ENCODE results near the gene TGFB1I1.

The TGFB1I1 gene

DNA sequence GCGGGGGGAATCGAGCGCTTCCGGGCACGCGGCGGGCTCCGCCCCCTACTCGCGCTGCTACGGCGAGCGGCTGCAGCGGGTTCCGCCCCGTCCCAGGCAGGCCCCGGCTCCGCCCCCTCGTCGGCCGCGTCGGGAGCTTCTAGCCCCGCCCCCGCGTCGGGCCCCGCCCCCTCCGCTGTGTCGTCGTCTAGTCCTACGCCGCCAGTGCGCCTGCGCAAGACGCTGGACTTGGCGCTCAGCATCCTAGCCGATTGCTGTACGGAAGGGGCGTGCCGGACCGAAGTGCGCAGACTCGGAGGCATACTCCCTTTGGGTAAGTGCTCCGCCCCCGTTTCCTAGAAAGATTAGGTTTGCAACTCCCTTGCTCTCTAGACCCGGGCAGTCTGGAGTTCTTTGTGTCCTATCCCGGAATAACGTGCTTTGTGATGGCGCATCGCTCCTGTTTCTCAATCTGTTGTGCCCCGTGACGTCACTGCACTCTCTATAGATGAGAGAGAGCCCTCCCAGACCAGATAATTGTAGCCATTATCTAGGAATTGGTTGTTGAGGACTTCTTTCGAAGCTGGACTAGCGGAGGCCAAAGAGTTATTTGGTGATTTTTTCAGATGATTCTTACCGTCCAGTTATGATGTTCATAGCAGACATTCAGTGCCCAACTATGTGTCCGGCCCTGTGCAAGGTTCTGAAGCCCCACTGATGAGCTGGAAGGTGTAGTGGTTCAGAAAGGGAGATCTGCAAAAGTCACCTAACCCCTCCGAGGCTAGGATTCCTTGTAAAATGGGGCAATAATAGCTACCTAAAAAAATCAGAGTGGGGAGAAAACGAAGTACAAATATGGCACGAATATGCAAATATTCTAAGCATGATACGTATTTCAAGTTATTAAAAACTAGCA, 12.0 kb upstream of the TGFB1I1 start:
- ATAC-seq = peak; percentile 87
- Mint-ChIP-seq H3K36me3 (peaks cover 71% of the 10 kb centered on the region), H3K9me3 (no peaks in the 10 kb centered on the region), H3K4me1 (peaks cover 52% of the 10 kb centered on the region), H3K27ac (peak overlapping the region; percentile 98), H3K4me3 (peak overlapping the region; percentile 84)
- DNase-seq (ENCODE audit: low spot score in 2 of 2) = peak; percentile 100

DNA sequence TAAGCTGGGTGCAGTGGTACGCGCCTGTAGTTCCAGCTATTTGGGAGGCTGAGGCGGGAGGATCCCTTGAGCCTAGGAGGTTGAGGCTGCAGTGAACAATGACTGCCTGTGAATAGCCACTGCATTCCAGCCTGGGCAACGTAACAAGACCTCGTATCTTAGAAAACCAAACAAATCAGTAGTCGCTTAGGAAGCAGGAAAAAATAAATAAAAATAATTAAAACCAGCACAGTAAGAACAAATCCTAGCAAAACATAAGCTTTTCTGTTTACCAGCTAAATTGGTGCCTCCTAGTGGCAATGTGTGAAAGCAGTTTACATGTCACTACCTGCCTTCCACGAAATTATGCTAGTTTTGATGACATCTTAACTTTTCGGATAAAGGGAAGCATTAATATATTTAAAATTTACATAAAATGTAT, 11.4 kb upstream of the TGFB1I1 start:
- DNase-seq (ENCODE audit: low spot score in 2 of 2) (no peak), ATAC-seq (no peak)
- Mint-ChIP-seq H3K4me3 (peak overlapping the region; percentile 84), H3K27ac (no peak overlapping the region), H3K9me3 (no peaks in the 10 kb centered on the region), H3K4me1 (peaks cover 45% of the 10 kb centered on the region), H3K36me3 (peaks cover 69% of the 10 kb centered on the region)

DNA sequence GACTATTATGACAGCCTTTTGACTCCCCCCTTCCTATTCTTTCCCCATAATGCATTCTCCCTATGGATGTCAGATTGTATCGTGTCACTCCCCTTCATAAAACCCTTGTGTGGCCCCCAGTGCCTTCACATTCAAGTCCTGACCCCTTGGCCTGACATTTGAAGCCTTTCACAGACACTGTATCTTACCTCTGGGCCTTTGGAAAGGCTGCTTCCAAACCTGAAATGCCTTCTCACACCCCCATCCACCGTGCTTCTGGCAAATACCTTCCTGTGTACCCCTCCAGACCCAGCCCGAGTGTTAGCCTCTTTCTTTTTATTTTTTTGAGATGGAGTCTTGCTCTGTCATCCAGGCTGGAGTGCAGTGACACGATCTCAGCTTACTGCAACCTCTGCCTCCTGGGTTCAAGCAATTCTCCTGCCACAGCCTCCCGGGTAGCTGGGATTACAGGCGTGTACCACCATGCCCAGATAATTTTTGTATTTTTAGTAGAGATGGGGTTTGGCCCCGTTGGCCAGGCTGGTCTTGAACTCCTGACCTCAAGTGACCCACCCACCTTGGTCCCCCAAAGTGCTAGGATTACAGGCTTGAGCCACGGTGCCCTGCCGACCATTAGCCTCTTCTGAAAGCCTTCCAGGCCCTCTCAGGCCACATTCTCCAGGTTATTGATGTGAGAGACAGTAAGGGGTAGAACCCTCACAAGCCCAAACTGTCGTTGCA, 10.6 kb upstream of the TGFB1I1 start:
- H3K4me3 Mint-ChIP-seq = peak overlapping the region; percentile 84
- no peak for DNase-seq (ENCODE audit: low spot score in 2 of 2)
- peaks cover 38% of the 10 kb centered on the region for H3K4me1 Mint-ChIP-seq
- no peak overlapping the region for H3K27ac Mint-ChIP-seq
- ATAC-seq = no peak
- H3K36me3 Mint-ChIP-seq = peaks cover 61% of the 10 kb centered on the region
- H3K9me3 Mint-ChIP-seq = no peaks in the 10 kb centered on the region

DNA sequence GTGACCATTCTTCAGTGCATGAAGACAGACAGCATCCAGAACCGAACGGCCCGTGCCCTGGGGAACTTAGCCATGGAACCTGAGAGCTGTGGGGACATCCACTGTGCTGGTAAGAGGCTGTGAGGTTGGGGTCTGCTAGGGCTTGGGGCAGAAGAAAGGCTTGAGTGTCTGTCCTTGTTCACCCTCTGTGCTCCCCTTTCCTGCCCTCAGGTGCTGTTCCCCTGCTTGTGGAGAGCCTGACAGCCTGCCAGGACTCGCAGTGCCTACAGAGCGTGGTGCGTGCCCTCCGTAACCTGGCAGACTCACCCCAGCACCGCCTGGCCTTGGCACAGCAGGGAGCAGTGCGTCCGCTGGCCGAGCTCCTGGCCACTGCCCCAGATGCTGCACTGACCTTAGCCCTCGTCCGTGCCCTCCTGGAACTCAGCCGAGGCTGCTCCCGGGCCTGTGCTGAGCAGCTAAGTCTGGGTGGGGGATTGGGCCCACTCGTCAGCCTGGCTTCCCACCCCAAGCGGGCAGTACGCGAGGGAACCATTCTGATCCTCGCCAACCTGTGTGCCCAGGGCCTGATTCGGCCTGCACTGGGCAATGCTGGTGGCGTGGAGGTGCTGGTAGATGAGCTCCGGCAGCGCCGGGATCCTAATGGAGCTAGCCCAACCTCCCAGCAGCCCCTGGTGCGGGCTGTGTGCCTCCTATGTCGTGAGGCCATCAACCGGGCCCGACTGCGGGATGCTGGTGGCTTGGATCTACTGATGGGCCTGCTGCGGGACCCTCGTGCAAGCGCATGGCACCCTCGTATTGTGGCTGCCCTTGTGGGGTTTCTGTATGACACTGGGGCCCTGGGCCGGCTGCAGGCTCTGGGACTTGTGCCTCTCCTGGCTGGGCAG, 9.8 kb upstream of the TGFB1I1 start:
- no peak for DNase-seq (ENCODE audit: low spot score in 2 of 2)
- no peak for ATAC-seq
- H3K4me1 Mint-ChIP-seq = peaks cover 35% of the 10 kb centered on the region
- H3K27ac Mint-ChIP-seq = peak overlapping the region; percentile 72
- peaks cover 60% of the 10 kb centered on the region for H3K36me3 Mint-ChIP-seq
- H3K9me3 Mint-ChIP-seq = no peaks in the 10 kb centered on the region
- no peak overlapping the region for H3K4me3 Mint-ChIP-seq

DNA sequence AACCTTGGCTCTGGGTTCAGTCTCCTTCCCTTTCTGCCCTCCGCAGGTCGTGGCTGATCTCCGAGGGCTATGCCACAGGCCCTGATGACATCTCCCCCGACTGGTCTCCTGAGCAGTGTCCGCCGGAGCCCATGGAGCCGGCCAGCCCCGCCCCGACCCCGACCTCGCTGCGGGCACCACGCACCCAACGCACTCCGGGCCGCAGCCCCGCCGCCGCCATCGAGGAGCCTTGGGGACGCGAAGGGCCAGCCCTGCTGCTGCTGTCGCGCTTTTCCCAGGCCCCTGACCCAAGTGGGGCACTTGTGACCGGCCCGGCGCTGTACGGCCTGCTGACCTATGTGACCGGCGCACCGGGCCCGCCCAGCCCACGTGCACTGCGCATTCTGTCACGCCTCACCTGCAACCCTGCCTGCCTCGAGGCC, 7.6 kb upstream of the TGFB1I1 start:
- no peak for ATAC-seq
- no peak overlapping the region for H3K27ac Mint-ChIP-seq

DNA sequence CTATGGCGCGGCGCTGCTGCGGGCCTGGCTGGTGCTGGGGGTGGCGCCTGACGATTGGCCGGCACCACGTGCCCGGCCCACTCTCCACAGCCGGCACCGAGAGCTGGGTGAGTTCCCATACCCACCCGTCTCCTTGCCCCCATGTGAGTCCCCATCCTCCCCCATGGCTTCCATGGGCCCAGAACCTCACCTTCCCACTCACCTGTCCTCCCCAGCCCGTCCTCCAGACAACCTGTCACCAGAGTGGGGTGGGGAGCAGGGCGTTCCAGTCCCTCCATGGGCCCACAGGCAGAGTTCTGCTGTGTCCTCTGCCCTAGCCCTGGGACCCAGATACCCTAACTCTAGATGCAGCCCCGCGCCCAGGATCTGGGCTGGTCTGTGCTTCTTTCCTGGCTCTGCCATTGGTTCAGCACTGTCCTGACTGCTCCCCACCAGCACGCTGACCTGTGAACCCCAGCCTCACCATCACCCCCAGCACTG, 7.1 kb upstream of the TGFB1I1 start:
- H3K4me3 Mint-ChIP-seq = no peak overlapping the region
- ATAC-seq = no peak
- no peak overlapping the region for H3K27ac Mint-ChIP-seq
- H3K4me1 Mint-ChIP-seq = peaks cover 28% of the 10 kb centered on the region
- no peak for DNase-seq (ENCODE audit: low spot score in 2 of 2)
- H3K9me3 Mint-ChIP-seq = no peaks in the 10 kb centered on the region
- H3K36me3 Mint-ChIP-seq = peaks cover 35% of the 10 kb centered on the region

More for the DNA sequence above, 7.6 kb upstream of the TGFB1I1 start:
- Mint-ChIP-seq H3K4me3 (no peak overlapping the region), H3K36me3 (peaks cover 40% of the 10 kb centered on the region), H3K9me3 (no peaks in the 10 kb centered on the region), H3K4me1 (peaks cover 28% of the 10 kb centered on the region)
- no peak for DNase-seq (ENCODE audit: low spot score in 2 of 2)

DNA sequence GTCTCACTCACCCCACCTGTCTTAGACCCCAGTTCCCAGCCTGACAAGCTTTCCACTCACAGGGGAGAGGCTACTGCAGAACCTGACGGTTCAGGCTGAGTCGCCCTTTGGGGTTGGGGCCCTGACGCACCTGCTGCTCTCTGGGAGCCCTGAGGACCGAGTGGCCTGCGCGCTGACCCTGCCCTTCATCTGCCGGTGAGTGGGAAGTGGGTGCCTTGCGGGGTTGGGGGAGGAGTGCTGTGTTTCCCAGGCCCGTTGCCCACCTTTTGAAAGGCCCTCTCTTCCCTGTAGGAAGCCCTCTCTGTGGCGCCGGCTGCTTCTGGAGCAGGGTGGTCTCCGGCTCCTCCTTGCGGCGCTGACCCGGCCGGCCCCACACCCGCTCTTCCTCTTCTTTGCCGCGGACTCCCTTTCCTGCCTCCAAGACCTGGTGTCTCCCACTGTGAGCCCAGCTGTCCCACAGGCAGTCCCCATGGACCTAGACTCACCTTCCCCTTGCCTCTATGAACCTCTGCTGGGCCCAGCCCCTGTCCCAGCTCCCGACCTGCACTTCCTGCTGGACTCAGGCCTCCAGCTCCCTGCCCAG, 6.1 kb upstream of the TGFB1I1 start:
- Mint-ChIP-seq H3K9me3 (no peaks in the 10 kb centered on the region), H3K27ac (no peak overlapping the region)
- no peak for ATAC-seq

DNA sequence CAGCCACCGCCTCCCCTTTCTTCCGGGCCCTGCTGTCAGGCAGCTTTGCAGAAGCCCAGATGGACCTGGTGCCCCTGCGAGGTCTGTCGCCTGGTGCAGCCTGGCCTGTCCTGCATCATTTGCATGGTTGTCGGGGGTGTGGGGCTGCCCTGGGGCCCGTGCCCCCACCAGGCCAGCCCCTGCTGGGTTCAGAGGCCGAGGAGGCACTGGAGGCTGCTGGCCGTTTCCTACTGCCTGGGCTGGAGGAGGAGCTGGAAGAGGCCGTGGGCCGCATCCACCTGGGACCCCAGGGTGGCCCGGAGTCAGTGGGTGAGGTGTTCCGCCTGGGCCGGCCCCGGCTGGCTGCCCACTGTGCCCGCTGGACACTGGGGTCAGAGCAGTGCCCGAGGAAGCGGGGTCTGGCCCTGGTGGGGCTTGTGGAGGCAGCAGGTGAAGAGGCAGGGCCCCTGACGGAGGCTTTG, 5.5 kb upstream of the TGFB1I1 start:
- DNase-seq (ENCODE audit: low spot score in 2 of 2) = no peak
- H3K27ac Mint-ChIP-seq = peak overlapping the region; percentile 80
- peaks cover 14% of the 10 kb centered on the region for H3K4me1 Mint-ChIP-seq
- H3K36me3 Mint-ChIP-seq = peaks cover 31% of the 10 kb centered on the region
- H3K9me3 Mint-ChIP-seq = no peaks in the 10 kb centered on the region
- ATAC-seq = no peak
- no peak overlapping the region for H3K4me3 Mint-ChIP-seq

More for the DNA sequence above, 6.1 kb upstream of the TGFB1I1 start:
- Mint-ChIP-seq H3K4me1 (peaks cover 20% of the 10 kb centered on the region), H3K36me3 (peaks cover 31% of the 10 kb centered on the region), H3K4me3 (no peak overlapping the region)
- DNase-seq (ENCODE audit: low spot score in 2 of 2) = no peak

DNA sequence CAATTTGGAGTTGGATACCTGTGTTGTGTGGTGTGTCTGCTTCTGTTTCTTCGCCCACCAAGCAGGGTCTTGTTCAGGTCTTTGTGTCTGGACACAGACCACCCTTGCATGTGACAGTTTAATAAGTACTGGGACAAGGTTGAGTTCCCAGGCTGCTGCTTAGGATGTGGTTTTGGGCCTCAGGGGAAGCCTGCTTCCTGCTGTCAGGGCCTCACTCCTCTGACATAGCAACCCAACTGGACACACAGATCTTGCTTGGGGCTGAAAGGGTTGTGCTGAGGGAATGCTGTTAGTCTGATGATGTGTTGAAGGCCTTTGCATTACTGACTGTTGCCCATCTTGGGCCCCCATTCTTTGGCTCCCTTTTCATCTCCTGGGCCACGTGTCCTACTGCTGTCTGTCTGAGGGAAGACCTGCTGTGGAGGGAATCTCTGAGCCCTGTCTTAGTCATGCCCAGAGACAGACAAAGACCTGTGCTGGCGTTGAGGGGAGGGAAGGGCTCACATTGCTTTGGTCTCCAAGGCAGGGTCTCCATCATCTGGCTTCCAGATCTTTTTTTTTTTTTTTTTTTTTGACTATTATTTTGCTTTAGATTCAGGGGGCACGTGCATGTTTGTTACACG, 4.7 kb upstream of the TGFB1I1 start:
- ATAC-seq = no peak
- H3K4me3 Mint-ChIP-seq = no peak overlapping the region
- peak overlapping the region; percentile 80 for H3K27ac Mint-ChIP-seq

DNA sequence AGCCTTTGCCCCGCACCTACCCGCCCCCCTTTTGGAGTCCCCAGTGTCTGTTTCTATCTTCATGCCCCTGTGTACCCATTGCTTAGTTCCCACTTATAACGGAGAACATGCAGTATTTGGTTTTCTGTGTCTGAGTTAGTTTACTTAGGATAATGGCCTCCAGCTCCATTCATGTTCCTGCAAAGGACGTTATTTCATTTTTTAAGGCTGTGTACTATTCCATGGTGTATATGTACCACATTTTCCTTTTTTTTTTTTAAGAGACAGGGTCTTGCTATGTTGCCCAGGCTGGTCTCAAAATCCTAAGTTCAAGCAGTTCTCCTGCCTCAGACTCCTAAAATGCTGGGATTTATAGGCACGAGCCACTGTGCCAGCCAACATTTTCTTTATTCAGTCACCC, 4.1 kb upstream of the TGFB1I1 start:
- Mint-ChIP-seq H3K27ac (no peak overlapping the region), H3K9me3 (no peaks in the 10 kb centered on the region), H3K36me3 (peaks cover 25% of the 10 kb centered on the region), H3K4me1 (peaks cover 18% of the 10 kb centered on the region), H3K4me3 (no peak overlapping the region)
- DNase-seq (ENCODE audit: low spot score in 2 of 2) = no peak
- no peak for ATAC-seq

More for the DNA sequence above, 4.7 kb upstream of the TGFB1I1 start:
- Mint-ChIP-seq H3K9me3 (no peaks in the 10 kb centered on the region), H3K4me1 (peaks cover 14% of the 10 kb centered on the region), H3K36me3 (peaks cover 31% of the 10 kb centered on the region)
- no peak for DNase-seq (ENCODE audit: low spot score in 2 of 2)

DNA sequence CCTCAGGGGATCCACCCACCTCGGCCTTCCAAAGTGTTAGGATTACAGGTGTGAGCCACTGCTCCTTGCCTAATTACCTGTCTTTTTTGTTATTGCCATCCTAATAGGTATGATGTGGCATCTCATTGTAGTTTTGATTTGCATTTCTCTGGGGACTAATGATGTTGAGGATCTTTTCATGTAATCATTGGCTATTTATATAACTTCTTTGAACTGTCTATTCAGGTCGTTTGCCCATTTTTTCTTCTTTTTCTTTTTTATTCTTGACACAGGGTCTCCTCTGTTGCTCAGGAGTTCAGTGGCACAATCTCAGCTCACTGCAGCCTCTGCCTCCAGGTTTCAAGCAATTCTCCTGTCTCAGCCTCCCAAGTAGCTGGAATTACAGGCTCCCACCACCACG, 1.3 kb upstream of the TGFB1I1 start:
- no peak for ATAC-seq
- no peak for DNase-seq (ENCODE audit: low spot score in 2 of 2)
- H3K4me3 Mint-ChIP-seq = no peak overlapping the region
- no peaks in the 10 kb centered on the region for H3K9me3 Mint-ChIP-seq
- peaks cover 8% of the 10 kb centered on the region for H3K36me3 Mint-ChIP-seq
- H3K27ac Mint-ChIP-seq = no peak overlapping the region
- peaks cover 16% of the 10 kb centered on the region for H3K4me1 Mint-ChIP-seq

DNA sequence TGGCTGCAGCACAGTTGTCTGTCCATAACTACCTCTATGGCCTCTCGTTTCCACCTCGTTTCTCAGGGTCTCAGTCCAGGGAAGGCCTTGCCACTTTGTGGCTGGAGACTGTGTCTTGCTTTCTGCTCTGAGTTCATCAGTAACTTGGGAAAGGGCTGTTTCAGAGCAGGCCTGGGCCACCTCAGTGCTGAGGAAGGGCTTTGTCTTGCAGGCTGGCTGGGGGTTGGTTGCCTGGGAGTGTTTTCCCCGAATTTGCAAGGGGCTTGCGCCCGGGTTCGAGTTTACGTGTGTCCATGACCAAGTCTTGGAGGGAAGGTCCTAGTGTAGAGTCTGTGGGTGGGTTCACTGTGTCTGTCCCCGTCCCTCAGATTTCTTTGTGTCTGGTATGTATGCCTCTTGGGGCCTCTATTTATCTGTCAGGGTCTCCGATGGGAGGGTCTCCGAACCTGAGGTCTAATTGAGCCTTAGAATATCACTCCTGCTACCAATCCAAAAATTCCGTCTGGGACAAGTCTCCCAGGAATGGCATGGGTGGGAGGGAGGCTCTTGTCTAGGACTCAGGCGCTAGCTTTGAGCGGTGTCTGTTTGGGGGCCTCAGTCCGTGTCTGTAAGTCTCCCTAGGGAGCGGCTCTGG, 594 bp upstream of the TGFB1I1 start:
- ATAC-seq = no peak
- peaks cover 21% of the 10 kb centered on the region for H3K4me1 Mint-ChIP-seq
- DNase-seq (ENCODE audit: low spot score in 2 of 2) = no peak
- H3K9me3 Mint-ChIP-seq = no peaks in the 10 kb centered on the region
- H3K36me3 Mint-ChIP-seq = peaks cover 8% of the 10 kb centered on the region
- H3K27ac Mint-ChIP-seq = no peak overlapping the region
- peak overlapping the region; percentile 62 for H3K4me3 Mint-ChIP-seq

DNA sequence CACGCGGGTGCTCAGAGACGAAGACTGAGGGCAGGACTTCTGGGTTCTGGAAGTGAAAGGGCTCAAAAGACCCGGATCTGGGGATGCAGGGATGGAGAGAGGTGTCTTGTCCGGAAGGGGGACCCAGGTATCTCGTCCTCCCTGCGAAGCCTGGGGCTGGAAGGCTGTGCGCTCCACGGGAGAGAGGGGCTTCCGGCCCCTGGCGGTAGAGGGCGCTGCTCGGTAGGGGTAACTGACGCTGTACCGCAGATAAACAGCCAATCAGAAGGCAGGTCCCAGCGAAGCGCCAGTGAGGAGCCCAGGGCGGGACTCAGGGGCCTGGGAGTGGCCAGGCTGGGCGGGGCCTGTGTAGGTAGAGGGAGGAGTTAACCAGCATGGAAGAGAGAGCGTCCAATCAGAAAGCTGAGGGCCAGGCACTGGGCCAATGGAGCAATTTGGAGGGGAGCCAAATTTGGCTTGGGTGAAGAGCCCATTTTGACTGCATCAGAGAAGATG, 804 bp downstream of the TGFB1I1 start:
- Mint-ChIP-seq H3K9me3 (no peaks in the 10 kb centered on the region), H3K4me3 (peak overlapping the region; percentile 62), H3K36me3 (no peaks in the 10 kb centered on the region), H3K4me1 (peaks cover 22% of the 10 kb centered on the region), H3K27ac (peak overlapping the region; percentile 26)
- ATAC-seq = peak; percentile 23
- DNase-seq (ENCODE audit: low spot score in 2 of 2) = no peak

All from stimulated activated effector memory CD8-positive, alpha-beta T cell treated with anti-CD3 and anti-CD28 coated beads, Interleukin-12 subunit alpha, Interleukin-12 subunit beta, amount 100 ng/mL, for 72 hours (primary cell).